SK-N-SH treated with all-trans-retinoic acid at 6 μM for 48 hours (cell line): Measurements from ENCODE around the gene RAB11FIP2.

Experiments
- ARNTL ChIP-seq: fragments of 450-650 bp; formaldehyde crosslinking; IDR thresholded peaks from 2 replicates; pipeline ENCODE4 v1.5.0; 2020; ENCODE audit warnings: low read depth, mild to moderate bottlenecking, moderate library complexity, borderline replicate concordance
- CSDC2 ChIP-seq: fragments of 250-450 bp; sonication (Bioruptor Pico); IDR thresholded peaks from 2 replicates; pipeline ENCODE4 v1.5.0; 2020; ENCODE audit warnings: mild to moderate bottlenecking, moderate library complexity
- ISL1 ChIP-seq: fragments of 250-450 bp; sonication (Bioruptor Pico); IDR thresholded peaks from 2 replicates; pipeline ENCODE4 v2.1.2; 2022; ENCODE audit warnings: mild to moderate bottlenecking, moderate library complexity
- OSR1 ChIP-seq: fragments of 250-450 bp; sonication (Bioruptor Pico); IDR thresholded peaks from 2 replicates; pipeline ENCODE4 v1.8.0; 2022; ENCODE audit warnings: moderate library complexity, mild to moderate bottlenecking, inconsistent platforms
- PATZ1 ChIP-seq: fragments of 250-450 bp; sonication (Bioruptor Pico); IDR thresholded peaks from 2 replicates; pipeline ENCODE4 v1.8.0; 2020; ENCODE audit warnings: mild to moderate bottlenecking, moderate library complexity, borderline replicate concordance
- TOX ChIP-seq: fragments of 250-450 bp; sonication (Bioruptor Pico); IDR thresholded peaks from 2 replicates; pipeline ENCODE4 v1.8.0; 2021; ENCODE audit warnings: mild to moderate bottlenecking, moderate library complexity, borderline replicate concordance
- ZFP3 ChIP-seq: fragments of 250-450 bp; sonication (Bioruptor Pico); IDR thresholded peaks from 2 replicates; pipeline ENCODE4 v1.5.0; 2020; ENCODE audit warnings: mild to moderate bottlenecking, moderate library complexity
- ZNF565 ChIP-seq: fragments of 450-650 bp; formaldehyde crosslinking; conservative IDR thresholded peaks from 2 replicates; pipeline ENCODE4 v1.5.0; 2020; ENCODE audit warnings: low read depth, mild to moderate bottlenecking, moderate library complexity
- ZNF70 ChIP-seq: fragments of 450-650 bp; formaldehyde crosslinking; IDR thresholded peaks from 2 replicates; pipeline ENCODE4 v1.5.0; 2020; ENCODE audit warnings: mild to moderate bottlenecking, moderate library complexity
- ZNF8 ChIP-seq: fragments of 450-650 bp; formaldehyde crosslinking; IDR thresholded peaks from 2 replicates; pipeline ENCODE4 v1.5.0; 2020; ENCODE audit warnings: mild to moderate bottlenecking, moderate library complexity
- TF ChIP-seq, protein P1 (sequence below): fragments of 250-450 bp; sonication (Bioruptor Pico); IDR thresholded peaks from 2 replicates; pipeline ENCODE4 v1.5.1; 2020; ENCODE audit warnings: low read depth, mild to moderate bottlenecking, moderate library complexity

- TF ChIP-seq ZNF70 (CRISPR knock-in tag): no peak
- TF ChIP-seq, protein P1, sequence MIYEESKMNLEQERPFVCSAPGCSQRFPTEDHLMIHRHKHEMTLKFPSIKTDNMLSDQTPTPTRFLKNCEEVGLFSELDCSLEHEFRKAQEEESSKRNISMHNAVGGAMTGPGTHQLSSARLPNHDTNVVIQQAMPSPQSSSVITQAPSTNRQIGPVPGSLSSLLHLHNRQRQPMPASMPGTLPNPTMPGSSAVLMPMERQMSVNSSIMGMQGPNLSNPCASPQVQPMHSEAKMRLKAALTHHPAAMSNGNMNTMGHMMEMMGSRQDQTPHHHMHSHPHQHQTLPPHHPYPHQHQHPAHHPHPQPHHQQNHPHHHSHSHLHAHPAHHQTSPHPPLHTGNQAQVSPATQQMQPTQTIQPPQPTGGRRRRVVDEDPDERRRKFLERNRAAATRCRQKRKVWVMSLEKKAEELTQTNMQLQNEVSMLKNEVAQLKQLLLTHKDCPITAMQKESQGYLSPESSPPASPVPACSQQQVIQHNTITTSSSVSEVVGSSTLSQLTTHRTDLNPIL (CRISPR knock-in tag): no peak
- no peak for TF ChIP-seq ZFP3 (CRISPR knock-in tag)
- no peak for TF ChIP-seq PATZ1 (CRISPR knock-in tag)
- TF ChIP-seq ZNF8 (CRISPR knock-in tag): no peak
- TF ChIP-seq TOX (CRISPR knock-in tag): no peak
- no peak for TF ChIP-seq OSR1 (CRISPR knock-in tag)
- no peak for TF ChIP-seq ARNTL
- TF ChIP-seq CSDC2 (CRISPR knock-in tag): no peak
- TF ChIP-seq ZNF565: no peak
- TF ChIP-seq ISL1 (CRISPR knock-in tag): no peak
These were observed 45.5 kb upstream of the RAB11FIP2 start for GRCh38 chr10:118092209-118092608.
